ENCODE measurements around the gene PER3.

DNA sequence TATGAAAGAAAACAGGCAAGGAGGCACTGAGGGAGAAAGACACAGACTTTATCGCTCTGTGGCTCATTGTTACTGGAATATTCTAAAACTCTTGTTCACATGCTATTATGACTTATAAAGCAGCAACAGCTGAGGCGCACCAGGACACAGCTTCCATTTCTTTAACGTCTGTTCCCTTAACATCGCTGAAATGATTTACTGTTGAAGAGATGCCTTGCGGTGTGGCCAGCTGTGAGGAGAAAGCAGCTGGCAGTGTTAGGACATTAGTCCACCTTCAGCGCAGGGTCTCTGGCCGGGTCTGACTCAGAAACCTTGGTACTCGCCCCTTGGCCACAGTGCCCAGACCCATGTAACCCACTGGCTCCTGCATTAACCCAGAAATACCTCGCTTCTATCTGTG, 3.1 kb upstream of the PER3 start:
- TF ChIP-seq, protein P1, sequence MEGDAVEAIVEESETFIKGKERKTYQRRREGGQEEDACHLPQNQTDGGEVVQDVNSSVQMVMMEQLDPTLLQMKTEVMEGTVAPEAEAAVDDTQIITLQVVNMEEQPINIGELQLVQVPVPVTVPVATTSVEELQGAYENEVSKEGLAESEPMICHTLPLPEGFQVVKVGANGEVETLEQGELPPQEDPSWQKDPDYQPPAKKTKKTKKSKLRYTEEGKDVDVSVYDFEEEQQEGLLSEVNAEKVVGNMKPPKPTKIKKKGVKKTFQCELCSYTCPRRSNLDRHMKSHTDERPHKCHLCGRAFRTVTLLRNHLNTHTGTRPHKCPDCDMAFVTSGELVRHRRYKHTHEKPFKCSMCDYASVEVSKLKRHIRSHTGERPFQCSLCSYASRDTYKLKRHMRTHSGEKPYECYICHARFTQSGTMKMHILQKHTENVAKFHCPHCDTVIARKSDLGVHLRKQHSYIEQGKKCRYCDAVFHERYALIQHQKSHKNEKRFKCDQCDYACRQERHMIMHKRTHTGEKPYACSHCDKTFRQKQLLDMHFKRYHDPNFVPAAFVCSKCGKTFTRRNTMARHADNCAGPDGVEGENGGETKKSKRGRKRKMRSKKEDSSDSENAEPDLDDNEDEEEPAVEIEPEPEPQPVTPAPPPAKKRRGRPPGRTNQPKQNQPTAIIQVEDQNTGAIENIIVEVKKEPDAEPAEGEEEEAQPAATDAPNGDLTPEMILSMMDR (IDR thresholded peaks at IDR 0.05), result no peak
- TF ChIP-seq EP300 (IDR thresholded peaks at IDR 0.05), result no peak
